IPS DF 4.7 (cell line): ENCODE measurements around the gene SUPT4H1.

Experiments
- DNase-seq: peaks from one replicate; pipeline ENCODE4 v3.0.0-alpha.2; 2013; ENCODE audit warnings: low spot score; ENCODE audit errors: extremely low read depth

Gene SUPT4H1

GRCh38 chr17:58320163-58320558 lies 31.8 kb downstream of the SUPT4H1 start:
- DNase-seq = no peak

- no peak for DNase-seq
Measured at GRCh38 chr17:58319173-58320162, 32.5 kb downstream of the SUPT4H1 start.

GRCh38 chr17:58318627-58319172 lies 33.3 kb downstream of the SUPT4H1 start:
- no peak for DNase-seq

- DNase-seq = no peak
Measured at GRCh38 chr17:58318065-58318481, 33.9 kb downstream of the SUPT4H1 start.

GRCh38 chr17:58317421-58318064 lies 34.5 kb downstream of the SUPT4H1 start:
- no peak for DNase-seq

GRCh38 chr17:58316260-58316960 lies 35.6 kb downstream of the SUPT4H1 start:
- no peak for DNase-seq

- no peak for DNase-seq
Measured at GRCh38 chr17:58315750-58316149, 36.3 kb downstream of the SUPT4H1 start.

GRCh38 chr17:58315281-58315711 lies 36.7 kb downstream of the SUPT4H1 start:
- no peak for DNase-seq

- DNase-seq = no peak
Measured at GRCh38 chr17:58314706-58315015, 37.3 kb downstream of the SUPT4H1 start.

GRCh38 chr17:58313815-58314705 lies 37.9 kb downstream of the SUPT4H1 start:
- DNase-seq = no peak

- no peak for DNase-seq
Measured at GRCh38 chr17:58312829-58313228, 39.2 kb downstream of the SUPT4H1 start.

GRCh38 chr17:58312021-58312630 lies 39.9 kb downstream of the SUPT4H1 start:
- DNase-seq = no peak

- no peak for DNase-seq
Measured at GRCh38 chr17:58311429-58311894, 40.5 kb downstream of the SUPT4H1 start.

GRCh38 chr17:58310511-58311428 lies 41.2 kb downstream of the SUPT4H1 start:
- DNase-seq = no peak

- DNase-seq = no peak
Measured at GRCh38 chr17:58309918-58310259, 42.1 kb downstream of the SUPT4H1 start.

GRCh38 chr17:58308985-58309917 lies 42.8 kb downstream of the SUPT4H1 start:
- no peak for DNase-seq

- no peak for DNase-seq
Measured at GRCh38 chr17:58308173-58308984, 43.6 kb downstream of the SUPT4H1 start.
